HG02678 (cell line): ENCODE measurements around the gene ZBTB39.
A peak's percentile ranks its signal among the peaks of the same experiment; 100 is the strongest.
"Not testable (repeated sequence)": the region's sequence is repeated elsewhere in the genome, so short reads cannot be mapped to it uniquely, and the experiment has no call there.

ENCODE experiments used
- ATAC-seq: cut with Tn5 transposase; IDR thresholded peaks from one replicate; pipeline ENCODE4 v1.9.1; 2021; ENCODE audit warnings: mild to moderate bottlenecking, moderate library complexity; ENCODE audit not compliant: unreplicated experiment

The ZBTB39 gene

GRCh38 chr12:57033431-57033830 lies 27.1 kb upstream of the ZBTB39 start:
- no peak for ATAC-seq

- ATAC-seq, result no peak
Observed at GRCh38 chr12:57031789-57032188, 25.4 kb upstream of the ZBTB39 start.

DNA sequence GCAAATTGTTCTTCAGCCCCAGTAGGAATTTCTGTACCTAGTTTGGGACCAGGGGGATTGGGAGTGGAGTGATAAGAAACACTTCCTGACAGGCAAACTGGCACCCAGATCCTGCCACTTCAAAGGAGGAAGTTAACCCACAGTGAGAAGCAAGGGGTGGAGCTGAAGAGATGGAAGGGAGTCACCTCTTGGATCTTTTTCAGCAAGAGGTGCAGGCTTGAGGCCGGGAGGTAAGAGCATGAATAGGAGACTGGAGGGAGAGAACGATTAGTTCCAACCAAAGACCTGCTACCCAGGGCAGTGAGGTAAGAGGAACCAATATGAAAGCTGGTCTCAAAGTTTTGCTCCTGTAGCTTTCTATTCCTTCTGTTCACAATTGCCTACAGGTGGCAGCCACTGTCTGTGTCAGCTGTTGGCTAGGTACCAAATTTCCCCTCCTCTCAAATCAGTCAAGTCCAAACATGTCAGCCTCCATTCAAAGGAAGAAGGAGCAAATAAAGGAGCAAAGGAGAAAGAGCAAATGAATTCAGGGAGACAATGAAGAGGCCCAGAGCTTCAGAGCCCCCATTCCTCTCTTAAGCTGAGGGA lies 24.9 kb upstream of the ZBTB39 start:
- ATAC-seq, result no peak

GRCh38 chr12:57029457-57029856 lies 23.1 kb upstream of the ZBTB39 start:
- no peak for ATAC-seq

- no peak for ATAC-seq
Observed at GRCh38 chr12:57027805-57028153, 21.4 kb upstream of the ZBTB39 start.

- ATAC-seq, result no peak
Observed at GRCh38 chr12:57027011-57027804, 20.9 kb upstream of the ZBTB39 start.

GRCh38 chr12:57025196-57025595 lies 18.9 kb upstream of the ZBTB39 start:
- no peak for ATAC-seq

- ATAC-seq, result not testable (repeated sequence)
Observed at GRCh38 chr12:57022324-57022723, 16.0 kb upstream of the ZBTB39 start.

DNA sequence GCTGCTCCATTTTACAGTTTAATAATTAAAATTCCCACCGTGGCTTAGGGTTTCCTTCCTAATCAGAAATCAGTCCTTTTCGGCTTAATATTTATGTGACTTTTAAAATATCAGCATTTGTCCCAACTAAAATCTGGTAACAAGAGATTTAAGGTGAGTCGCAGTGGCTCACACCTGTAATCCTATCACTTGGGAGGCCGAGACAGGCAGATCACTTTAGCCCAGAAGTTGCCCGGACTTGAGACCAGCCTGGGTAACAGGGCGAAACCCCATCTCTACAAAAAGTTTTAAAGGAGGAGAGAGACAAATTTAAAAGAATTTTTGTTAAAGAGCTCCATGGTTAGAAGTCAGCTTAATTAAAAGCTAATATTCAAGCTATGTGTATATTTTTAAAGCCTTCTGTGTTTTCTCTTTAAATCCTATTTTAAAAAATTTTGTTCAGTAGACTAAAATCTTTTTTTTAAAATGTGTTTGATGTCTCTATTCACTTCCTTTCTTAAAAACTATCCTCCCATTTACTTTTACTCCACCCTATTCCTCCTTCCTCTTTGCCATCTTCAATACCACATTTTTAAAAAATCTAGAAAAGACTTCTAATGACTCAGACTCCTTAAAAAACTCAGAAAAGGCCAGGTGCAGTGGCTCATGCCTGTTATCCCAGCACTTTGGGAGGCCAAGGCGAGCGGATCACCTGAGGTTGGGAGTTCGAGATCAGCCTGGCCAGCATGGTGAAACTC lies 13.8 kb upstream of the ZBTB39 start:
- no peak for ATAC-seq

GRCh38 chr12:57018906-57019305 lies 12.6 kb upstream of the ZBTB39 start:
- ATAC-seq, result no peak

- not testable (repeated sequence) for ATAC-seq
Observed at GRCh38 chr12:57018353-57018752, 12.0 kb upstream of the ZBTB39 start.

GRCh38 chr12:57016348-57016747 lies 10.0 kb upstream of the ZBTB39 start, which contains the start of gene TAC3:
Gene TAC3, minus strand, starts transcription at chr12:57016529. Its CDS starts 732 bp downstream, at chr12:57015797.
- ATAC-seq, result no peak

DNA sequence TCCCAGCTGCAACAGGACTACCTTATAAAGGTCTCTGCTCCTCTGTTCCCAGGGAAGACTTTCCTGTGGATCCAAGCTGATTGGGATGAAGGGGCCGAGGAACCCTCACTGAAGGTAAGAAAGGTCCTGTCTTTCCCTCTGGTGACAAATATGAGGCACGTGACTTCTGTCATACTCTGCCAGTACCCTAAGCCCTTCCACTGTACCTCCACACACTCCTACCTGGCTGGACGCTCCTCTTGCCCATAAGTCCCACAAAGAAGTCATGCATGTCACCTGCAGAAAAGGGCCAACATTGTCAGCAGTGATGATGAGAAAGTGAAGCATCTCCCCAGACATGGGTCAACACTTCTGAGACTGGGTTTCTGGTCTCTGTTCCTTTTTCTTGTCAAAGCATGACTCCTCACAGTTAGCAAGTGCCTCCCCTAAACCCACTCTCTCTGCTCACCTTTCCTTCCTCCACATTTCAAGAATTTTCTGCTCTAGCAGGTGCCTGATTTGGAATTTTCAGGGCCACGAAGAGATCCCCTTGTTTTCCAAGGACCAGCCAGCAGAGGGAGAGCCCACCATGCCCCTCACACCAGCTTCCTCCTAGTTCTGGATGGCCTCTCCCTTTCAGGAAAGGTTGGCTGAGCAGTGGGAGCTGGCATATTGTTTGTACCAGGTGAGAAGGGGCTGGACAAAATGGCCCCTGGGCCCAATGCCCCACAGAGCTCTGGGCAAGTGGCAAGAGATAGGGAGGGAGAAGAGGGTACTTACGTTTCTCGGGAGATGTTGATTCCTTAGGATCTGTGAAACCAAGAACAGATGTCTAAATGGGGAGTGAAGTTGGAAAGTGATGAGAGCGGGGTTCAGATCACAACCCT lies 6.5 kb upstream of the ZBTB39 start:
- ATAC-seq, result peak; percentile 75

GRCh38 chr12:57011438-57012424 lies 5.4 kb upstream of the ZBTB39 start:
- ATAC-seq, result peak; percentile 47

DNA sequence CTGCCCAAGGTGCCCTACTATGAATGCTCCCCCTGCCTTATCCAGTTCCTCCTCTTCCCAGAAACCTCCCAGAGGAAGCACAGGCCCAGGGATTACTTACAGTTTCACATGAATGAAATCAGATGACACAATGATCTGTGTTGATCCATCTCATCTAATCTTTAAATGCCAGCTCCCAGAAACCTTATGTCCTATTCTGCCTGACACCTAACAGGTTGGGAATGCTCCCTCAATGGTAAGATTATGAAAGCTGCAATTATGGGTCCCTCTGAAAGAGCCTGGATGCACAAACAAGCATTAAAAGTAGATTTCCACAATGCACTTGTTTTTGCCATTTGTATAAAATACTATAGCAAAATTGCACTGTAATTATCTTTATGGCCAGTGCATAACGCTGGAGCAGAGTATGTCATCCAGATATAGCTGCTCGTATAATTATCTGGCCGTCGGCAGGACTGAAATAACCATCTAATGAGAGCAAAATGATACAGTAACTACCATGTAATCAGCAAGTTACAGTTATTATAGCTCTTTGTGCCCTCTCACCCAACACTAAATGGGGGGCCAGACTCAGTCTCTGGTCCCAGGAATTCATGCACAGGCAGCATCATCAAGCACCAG lies 4.4 kb upstream of the ZBTB39 start:
- no peak for ATAC-seq

DNA sequence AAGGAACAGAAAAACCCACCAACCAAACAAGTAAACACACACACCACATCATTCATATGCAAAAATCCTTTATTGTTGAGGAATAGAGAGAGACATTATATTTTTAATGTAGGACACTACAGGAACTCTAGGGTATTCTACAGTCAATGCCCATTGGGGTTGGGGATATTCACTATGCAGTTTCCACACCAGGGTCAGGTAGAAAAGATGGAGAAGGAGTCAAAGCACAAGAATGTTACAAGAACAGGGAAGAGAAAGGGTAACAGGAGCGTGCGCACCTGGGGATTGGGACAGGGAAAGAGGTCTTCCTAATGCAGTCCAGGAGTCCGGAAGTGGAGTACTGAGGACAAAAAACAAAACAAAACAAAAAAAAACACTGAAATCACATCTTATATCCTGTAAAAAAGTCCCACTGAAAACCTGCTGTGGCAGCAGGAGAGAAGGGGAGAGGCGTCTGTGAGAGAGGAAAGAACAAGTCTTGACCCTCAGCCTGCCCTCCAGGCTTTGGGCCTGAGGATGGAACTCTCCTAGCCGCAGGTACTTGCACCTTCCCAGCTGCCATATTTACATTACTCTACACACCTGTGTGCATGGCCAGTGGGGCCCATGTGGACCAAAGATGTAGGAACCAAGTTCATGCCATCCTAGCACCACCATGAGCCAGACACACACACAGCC lies 3.7 kb upstream of the ZBTB39 start:
- no peak for ATAC-seq

DNA sequence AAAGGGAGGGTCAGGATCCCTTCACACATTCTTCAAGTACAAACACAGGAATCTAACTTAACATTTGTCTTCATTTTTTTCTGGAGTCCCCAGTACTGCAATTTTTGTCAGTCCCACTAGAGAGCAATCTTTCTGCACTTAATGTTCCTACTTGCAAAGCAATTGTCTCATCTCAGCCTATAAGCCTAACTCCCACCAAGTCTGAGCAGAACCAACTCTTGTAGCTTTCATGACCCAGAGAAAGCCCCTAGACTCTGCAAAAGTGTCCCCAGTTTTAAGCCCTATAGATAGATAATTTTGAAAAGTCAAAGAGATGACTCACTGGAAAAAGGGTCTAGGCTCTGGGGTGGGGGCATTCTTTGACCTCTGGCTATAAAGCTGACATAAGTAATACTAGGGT lies 1.8 kb upstream of the ZBTB39 start:
- ATAC-seq, result no peak

DNA sequence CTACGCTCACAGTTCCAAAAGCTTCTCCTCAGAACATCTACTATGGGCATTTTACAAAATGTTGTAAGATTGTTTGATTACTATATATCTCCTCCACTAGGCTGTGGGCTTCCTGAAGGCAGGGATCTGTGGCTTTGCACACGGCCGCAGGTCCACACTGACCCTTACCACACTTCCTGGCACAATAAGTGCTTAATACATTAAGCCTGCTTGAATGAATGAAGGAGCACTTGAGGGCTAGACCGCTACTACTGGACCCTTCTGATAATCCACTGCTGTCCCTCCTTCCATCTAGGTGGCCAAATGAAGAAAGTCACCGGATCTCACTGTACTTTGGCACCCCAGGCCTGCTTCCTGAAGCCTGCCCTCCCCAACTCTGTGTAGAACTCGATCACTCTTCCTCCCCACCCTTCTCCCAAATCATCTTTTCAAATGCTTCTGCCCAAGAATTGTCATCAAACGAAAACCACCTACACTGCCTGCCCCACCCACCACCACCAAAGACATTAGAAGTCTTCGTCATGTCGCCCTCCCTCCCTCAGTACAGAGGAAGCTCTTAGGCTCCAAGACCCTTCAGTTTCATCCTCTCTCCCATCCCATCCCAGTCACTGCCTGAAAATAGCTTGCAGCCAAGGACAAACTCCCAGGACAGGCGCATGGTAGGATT lies 596 bp upstream of the ZBTB39 start:
- no peak for ATAC-seq
